ENCODE data around the gene SLC8A3. TPM values are rescaled to one million over a fixed set of nuclear protein-coding genes. Genes with fewer than 3 reads are reported as not detected.

Gene SLC8A3
- total RNA-seq, 4 donors from 2014 or later = 0.21 to 0.76 TPM; not detected in 2

GRCh38 chr14:70077005-70077404, 111.7 kb downstream of the SLC8A3 start:
- H3K36me3 ChIP-seq = no peaks in the 10 kb centered on the region
- peaks cover 4% of the 10 kb centered on the region for H3K27me3 ChIP-seq
- 80% methylated on average over 3 of the region's 3 CpGs for WGBS
- no peak overlapping the region for H3K4me3 ChIP-seq
- no peak for TF ChIP-seq POLR2A (IDR thresholded peaks at IDR 0.05)
- TF ChIP-seq POLR2AphosphoS5 (IDR thresholded peaks at IDR 0.05) = no peak
- no peak for TF ChIP-seq EP300 (IDR thresholded peaks at IDR 0.05)
- TF ChIP-seq CTCF (IDR thresholded peaks at IDR 0.05) = no peak
- no peak for DNase-seq (ENCODE audit: low spot score in 2 of 2)
- H3K27ac ChIP-seq = no peak overlapping the region
- no peaks in the 10 kb centered on the region for H3K9me3 ChIP-seq
- no peaks in the 10 kb centered on the region for H3K4me1 ChIP-seq

GRCh38 chr14:70073924-70074566, 114.7 kb downstream of the SLC8A3 start:
- 51% methylated on average over 3 of the region's 3 CpGs for WGBS
- H3K4me1 ChIP-seq = no peaks in the 10 kb centered on the region
- no peak for DNase-seq (ENCODE audit: low spot score in 2 of 2)
- no peaks in the 10 kb centered on the region for H3K27me3 ChIP-seq
- H3K36me3 ChIP-seq = no peaks in the 10 kb centered on the region
- no peak overlapping the region for H3K27ac ChIP-seq
- TF ChIP-seq POLR2A (IDR thresholded peaks at IDR 0.05) (no peak), POLR2AphosphoS5 (IDR thresholded peaks at IDR 0.05) (no peak), EP300 (IDR thresholded peaks at IDR 0.05) (no peak), CTCF (IDR thresholded peaks at IDR 0.05) (peak; percentile 40 to 54)
- no peak overlapping the region for H3K4me3 ChIP-seq
- no peaks in the 10 kb centered on the region for H3K9me3 ChIP-seq

GRCh38 chr14:70069186-70069585, 119.6 kb downstream of the SLC8A3 start:
- Histone ChIP-seq H3K4me1 (no peaks in the 10 kb centered on the region), H3K36me3 (no peaks in the 10 kb centered on the region), H3K9me3 (no peaks in the 10 kb centered on the region), H3K27ac (no peak overlapping the region), H3K27me3 (no peaks in the 10 kb centered on the region), H3K4me3 (no peak overlapping the region)
- WGBS = 64% methylated on average over 5 of the region's 5 CpGs
- no peak for DNase-seq (ENCODE audit: low spot score in 2 of 2)
- TF ChIP-seq POLR2A (IDR thresholded peaks at IDR 0.05) = no peak
- no peak for TF ChIP-seq EP300 (IDR thresholded peaks at IDR 0.05)

GRCh38 chr14:70067810-70068209, 120.9 kb downstream of the SLC8A3 start:
- Histone ChIP-seq H3K4me3 (no peak overlapping the region), H3K27ac (no peak overlapping the region), H3K9me3 (no peaks in the 10 kb centered on the region), H3K4me1 (no peaks in the 10 kb centered on the region), H3K36me3 (no peaks in the 10 kb centered on the region), H3K27me3 (no peaks in the 10 kb centered on the region)
- no peak for DNase-seq (ENCODE audit: low spot score in 2 of 2)
- 83% methylated on average over 5 of the region's 5 CpGs for WGBS
- TF ChIP-seq POLR2AphosphoS5 (IDR thresholded peaks at IDR 0.05) (no peak), EP300 (IDR thresholded peaks at IDR 0.05) (no peak), POLR2A (IDR thresholded peaks at IDR 0.05) (no peak), CTCF (IDR thresholded peaks at IDR 0.05) (no peak)

GRCh38 chr14:70064136-70064865, 124.5 kb downstream of the SLC8A3 start:
- no peak for TF ChIP-seq CTCF (IDR thresholded peaks at IDR 0.05)
- TF ChIP-seq POLR2AphosphoS5 (IDR thresholded peaks at IDR 0.05) = no peak
- no peak for TF ChIP-seq EP300 (IDR thresholded peaks at IDR 0.05)
- 61% methylated on average over 11 of the region's 11 CpGs for WGBS
- no peaks in the 10 kb centered on the region for H3K9me3 ChIP-seq
- H3K27ac ChIP-seq = no peak overlapping the region
- no peak overlapping the region for H3K4me3 ChIP-seq
- DNase-seq (ENCODE audit: low spot score in 2 of 2) = no peak
- no peaks in the 10 kb centered on the region for H3K27me3 ChIP-seq
- H3K4me1 ChIP-seq = no peaks in the 10 kb centered on the region
- no peaks in the 10 kb centered on the region for H3K36me3 ChIP-seq
